HG03571 (cell line): ENCODE measurements around the gene TMEM26.

Experiments used
- ATAC-seq: cut with Tn5 transposase; IDR thresholded peaks from one replicate; pipeline ENCODE4 v1.9.1; 2021; ENCODE audit not compliant: unreplicated experiment

Gene TMEM26

DNA sequence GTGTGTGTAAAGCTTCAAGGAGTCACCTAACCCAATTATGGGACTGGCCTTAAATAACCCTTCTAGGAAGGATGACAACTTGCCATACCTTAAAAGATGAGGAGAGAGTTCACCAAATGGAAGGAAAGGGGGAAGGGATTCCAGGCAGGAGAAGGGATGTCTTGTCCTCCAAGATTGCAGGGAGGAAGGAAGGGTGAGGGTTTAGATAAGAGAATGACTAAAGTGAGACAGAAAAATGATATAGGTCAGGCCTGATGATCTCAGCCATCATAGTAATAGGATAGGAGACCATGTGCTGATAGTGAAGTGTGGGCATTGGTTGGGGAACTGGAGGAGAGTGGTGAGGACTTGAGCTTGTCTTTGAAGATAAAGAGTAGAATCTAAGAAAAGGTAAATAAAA is 7.7 kb upstream of the TMEM26 start:
- ATAC-seq: no peak

DNA sequence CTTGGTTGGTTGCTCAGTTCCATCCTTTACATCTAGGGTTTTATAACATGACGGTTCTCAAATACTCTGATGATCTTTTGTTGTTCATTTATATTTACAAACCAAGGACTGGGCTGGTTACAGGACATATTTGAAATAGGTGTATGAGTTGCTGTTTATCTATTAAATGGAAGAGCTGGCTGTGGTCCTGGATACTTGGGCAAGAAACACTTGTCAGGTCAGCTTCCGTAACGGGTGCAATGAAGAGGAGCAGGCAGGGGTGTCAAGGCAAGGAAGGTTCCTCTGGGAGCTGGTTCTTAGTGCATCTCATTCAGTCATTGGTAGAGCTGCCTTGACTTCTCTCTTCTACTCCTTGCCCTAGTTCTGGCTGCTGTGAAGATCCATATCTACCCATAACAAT is 4.8 kb upstream of the TMEM26 start:
- ATAC-seq: no peak

DNA sequence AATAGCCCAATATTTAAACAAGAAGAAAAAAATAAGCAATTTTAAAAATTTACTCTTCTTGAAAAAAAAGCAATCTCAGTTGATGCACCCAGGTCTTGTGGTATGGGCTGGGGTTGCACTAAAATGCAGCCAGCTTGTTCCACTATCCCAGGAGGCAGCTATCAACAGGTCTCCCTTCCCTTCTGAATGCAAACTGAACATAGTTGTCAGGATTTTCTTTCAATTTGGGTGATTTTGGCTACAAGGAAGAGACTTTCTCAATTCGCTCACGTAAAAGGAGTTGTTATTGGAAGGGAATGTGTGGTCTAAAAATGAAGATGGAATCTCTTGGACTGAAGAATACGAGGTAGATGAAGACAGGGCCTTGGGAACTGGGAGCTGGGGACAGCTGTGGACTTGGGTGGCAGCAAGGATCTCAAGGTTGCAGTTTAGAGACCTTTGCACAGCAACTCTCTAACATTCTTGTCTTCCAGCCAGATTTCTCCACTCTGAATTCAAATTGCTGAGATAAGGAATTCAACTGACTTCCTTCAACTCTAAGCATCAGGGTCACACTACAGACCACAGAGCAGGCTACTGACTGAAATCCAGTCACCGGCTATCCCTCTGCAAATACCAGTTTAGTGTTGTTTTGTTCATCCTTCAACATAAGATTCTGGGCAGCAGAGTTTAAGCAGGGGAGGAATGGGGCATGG is 3.1 kb upstream of the TMEM26 start:
- no peak for ATAC-seq

DNA sequence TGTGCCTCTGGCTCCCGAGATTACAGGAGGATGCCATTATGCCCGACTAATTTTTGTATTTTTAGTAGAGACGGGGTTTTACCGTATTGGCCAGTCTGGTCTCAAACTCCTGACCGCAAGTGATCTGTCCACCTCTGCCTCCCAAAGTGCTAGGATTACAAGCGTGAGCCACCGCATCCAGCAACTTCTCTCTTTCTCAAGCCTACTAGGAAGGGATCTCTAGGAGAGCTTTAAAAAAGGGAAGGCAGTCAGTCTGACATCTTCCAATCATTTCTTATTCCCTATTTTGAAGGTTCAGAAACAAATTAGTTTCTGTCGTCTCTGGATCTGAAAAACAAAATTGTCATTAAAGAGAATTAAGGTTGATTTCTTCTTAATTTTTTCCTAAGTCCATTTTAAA is 2.5 kb upstream of the TMEM26 start:
- ATAC-seq: no peak

DNA sequence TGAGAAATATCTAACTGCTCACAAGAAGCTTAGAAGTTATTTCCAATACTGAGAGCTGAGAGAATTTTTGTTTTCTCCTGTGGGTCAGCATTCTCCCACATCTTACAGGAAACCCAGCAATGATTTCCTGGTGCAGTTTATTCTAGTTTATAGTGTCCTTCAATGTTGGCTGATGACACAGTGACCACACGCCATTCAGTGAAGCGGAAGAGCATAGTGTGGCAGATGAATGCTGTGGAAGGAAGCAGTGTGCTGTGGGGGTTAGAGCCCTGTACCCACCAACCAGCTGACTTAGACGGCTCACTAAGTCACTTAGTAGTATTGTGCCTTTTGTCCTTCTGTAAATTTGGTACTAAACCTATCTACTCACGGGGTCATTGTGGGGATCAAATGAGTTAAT is 1.4 kb upstream of the TMEM26 start:
- ATAC-seq: no peak

DNA sequence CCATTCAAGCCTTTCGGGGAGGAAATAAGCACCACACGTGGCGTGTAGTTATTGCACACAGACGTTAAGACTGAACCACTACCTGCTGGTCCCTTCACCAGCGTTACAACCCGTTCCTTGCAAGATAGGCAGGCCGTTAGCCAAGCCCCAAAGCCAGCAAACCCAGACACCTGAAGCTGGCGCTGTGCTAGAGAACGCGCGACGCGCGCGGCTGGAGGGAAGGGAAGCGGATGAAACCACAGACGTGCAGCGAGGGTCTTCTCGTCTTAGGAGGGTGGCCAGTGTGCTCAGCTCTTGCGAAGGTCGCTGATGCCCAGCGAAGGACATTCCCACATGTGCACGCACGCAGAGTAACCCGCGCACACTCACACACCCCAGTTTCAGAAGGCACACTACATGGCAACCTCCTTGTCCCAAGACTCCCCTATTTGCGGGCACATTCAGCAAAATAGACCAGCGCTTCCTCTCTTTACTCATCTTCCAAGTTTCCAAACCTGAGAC is 980 bp downstream of the TMEM26 start:
- no peak for ATAC-seq

DNA sequence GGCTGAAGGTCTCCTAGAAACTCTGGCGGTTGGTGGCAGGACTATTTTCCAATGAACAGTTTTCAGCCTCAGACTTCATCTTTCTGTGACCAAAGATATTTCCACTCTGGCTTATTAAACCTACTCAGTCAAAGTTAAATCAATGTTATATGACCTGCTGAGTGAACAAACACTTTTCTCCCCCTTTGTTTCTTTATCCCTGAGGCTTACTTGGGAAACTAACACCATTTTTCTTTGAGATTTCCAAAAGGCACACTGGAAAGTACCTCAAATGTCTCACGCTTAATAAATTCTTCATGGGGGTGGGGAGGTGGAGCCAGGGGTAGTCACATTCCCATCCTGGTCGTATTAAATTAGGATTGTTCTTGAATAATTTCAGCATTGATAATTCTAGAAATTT is 1.8 kb downstream of the TMEM26 start:
- no peak for ATAC-seq

DNA sequence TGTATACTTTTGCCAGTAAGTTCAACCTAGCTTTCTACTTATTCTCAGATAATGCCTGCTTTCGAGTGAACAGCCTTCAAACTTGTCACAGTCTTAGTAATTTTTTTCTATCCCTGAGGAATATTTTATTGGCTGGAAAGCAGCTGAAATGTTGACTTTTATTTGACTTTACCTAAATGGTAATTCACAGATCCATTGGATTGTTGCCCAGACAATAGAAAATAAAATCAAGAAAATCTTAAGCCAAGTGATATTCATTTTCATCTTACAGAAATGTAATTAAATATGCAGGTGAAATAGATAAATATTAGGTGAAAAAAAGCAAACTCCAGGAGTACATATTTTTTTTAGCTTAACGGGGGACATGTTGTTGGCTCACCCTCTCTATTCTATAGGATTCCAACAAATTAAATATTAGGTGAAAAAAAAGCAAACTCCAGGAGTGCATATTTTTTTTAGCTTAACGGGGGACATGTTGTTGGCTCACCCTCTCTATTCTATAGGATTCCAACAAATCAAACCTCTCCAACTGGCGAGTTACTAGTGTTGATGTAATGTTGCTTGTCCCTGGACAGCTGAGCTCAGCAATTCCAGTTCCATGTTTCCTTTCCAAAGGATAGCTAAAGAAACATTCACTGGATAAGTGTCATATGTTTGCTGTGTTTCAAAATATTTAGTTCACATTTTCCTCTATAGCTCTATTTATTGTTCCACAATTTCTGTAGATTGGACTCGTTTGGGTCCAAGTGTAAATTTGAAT is 4.2 kb downstream of the TMEM26 start:
- ATAC-seq: no peak

DNA sequence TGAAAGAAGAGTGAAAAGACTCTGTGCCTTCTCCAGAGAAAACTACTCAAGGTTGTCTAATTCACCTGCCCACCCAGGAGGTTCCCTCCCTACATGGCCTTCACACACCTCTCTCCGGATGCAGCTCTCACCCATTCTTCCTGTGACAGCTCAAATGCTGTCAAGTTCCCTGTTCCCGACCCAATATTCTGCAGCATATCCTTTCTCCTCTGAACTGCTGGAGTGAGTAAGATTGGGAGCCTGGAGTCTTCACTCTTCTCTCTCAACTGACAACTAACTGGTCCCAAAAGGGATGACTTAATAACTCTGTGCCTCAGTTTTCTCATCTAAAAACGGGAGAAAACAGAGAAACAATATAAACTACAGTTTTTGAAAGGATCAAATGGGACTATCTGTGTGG is 5.1 kb downstream of the TMEM26 start:
- ATAC-seq: no peak

DNA sequence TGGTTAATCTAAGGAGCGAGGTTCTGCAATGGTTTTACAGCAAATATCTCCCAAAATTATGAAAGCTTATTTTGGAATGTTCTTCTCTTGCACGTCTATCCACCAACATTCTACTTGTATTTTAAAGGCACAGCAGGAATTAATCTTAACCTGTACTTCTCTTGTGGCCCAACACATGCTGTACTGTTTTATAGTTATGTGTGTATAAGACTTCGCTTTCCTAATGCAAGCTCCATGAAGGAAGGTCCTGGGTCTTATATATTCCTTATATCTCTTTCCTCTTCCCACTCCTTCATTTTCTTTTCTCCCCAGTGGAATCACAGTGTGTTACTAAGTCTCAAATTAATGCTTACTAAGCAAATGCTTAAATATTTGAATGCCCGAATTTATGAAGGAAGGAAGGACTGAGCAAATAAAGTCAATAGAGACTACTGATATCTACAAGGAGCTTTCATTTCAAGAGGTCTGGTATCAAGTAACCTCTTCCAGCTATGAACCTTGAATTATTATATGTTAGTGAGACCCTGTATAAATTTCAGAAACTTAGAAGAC is 14.0 kb downstream of the TMEM26 start:
- ATAC-seq: no peak

DNA sequence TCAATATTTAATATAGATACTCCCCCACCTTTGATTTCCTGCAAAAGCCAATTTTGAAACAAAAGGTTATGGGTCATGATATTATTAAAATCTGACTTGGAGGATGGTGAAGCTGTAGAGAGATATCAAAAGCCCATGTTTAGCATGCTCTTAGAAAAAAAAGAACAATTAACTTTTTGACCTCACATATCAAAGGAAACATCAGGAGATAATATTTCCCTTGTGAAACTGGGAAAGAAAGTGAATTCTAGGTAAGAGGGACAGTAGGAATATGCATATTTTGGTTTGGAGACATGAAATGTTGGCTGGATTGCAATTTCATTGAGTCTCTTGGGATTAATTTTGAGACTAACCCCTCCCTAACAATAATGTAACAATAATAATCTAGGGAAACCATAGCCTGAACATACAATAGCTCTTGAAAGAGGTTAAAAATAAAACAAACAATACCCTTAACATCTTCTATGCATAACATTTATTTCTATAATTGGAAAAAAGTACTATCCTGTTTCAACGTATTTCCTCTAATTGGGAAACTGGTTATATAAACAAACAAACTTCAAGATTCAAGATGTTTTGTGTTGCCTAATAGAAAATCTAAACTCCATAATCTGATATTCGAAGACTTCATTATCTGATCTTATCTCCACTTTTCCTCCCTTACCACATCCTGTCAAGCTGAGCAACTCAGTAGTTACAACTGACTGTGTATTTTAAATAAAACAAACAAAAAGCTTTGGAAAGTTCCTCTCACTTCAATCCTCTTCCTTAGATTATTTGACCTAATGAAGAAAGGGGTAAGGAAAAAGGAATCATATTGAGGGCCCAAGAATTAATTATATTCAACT is 14.8 kb downstream of the TMEM26 start:
- ATAC-seq: no peak

DNA sequence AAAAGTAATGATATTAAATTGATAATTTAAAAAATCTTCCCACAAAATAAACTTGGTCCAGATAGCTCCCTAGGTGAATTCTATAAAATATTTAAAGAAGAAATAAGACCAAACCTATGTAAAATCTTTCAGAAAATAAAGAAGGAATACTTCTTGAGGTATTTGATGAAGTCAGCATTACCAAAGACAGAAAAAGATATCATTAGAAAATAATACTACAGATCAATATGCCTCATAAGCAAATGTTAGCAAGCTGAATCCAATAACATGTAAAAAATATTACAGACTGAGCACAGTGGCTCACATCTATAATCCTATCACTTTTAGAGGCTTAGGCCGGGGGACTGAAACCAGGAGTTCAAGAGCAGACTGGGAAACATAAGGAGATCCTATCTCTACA is 30.0 kb downstream of the TMEM26 start:
- no peak for ATAC-seq

DNA sequence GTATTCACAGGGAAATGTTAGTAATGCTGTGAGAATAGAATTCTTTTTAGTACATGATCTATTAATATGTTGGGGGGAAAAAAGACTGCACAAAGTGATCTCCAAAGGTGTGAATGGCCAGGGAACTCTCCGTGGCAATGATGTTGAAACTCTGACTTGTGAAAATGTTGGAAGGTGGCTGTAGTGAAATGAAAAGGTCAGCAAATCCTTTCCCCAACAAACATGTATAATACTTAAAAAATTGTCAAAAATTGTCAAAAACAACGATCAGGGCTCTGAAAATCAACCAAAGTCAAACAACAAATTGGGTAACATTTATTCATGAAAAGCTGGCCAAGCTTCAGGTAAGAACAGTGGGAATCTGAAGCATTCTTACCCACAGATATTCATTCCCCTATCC is 35.5 kb downstream of the TMEM26 start:
- no peak for ATAC-seq

DNA sequence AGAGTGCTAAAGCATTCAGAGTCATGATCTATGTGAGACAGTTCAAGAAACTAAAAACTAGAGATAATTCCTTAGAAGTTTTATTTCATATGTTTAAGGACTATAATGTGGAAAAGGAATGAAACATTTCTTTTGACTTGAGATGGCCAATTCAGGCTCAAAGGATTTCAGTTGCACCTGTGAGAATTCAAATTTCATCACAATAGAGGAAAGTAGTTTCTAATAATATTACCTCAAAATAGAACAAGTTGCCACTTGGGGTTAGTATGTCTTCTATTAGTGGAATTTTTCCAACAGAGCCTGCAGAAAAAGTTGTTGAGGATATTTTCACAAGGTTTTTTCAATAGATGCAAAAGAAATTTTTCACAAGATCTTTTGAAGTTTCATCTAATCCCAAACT is 37.4 kb downstream of the TMEM26 start:
- no peak for ATAC-seq

DNA sequence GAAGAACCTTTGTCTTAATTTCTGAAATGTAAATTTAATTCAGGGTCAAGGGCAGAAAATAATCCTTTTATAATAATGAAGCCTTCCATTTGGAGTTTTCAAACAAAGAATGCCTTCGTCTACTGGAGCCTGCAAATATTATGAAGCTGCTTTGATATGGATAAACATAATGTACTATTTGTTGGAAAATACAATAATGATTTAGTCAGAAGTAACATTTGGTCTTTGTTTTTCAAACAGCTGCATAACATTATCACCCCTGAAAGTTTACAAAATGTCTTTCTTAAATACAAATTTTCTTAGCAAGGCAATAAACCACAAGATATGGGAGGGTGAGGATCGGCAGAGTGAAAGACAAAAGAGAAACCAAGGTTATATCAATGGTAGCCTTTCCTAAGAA is 41.5 kb downstream of the TMEM26 start:
- ATAC-seq: no peak

DNA sequence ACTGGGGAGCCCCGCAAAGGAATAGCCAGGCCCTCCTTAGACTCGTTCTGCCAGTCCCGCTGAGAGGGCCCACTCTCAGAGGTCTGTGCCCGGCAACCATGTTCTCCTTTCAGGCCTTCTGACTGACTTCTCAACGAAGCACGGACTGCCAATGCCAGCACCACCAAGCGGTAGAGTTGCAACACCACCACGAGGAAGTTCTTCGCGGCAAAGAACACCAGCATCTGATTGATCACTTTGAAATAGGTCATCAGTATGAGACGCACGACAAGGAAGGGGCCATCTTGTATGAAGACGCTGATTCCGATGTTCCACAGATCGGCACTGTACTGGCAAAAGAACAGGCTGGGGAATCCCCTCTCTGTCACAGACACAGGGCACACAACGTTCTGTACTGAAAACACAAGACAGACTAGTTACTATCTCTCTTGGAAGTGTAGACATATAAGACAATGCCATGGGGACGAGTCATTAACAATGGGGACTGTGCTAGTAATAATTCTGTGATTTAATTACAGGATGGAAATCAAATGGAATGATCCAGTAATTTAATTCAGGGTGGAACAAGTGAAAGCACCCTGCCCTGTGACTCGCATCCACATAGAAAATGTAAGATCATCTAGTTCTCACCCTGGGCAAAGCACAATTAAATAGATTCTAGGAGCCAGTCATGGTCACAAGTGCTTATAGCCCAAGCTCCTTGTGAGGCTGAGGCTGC is 42.7 kb downstream of the TMEM26 start:
- ATAC-seq: no peak

DNA sequence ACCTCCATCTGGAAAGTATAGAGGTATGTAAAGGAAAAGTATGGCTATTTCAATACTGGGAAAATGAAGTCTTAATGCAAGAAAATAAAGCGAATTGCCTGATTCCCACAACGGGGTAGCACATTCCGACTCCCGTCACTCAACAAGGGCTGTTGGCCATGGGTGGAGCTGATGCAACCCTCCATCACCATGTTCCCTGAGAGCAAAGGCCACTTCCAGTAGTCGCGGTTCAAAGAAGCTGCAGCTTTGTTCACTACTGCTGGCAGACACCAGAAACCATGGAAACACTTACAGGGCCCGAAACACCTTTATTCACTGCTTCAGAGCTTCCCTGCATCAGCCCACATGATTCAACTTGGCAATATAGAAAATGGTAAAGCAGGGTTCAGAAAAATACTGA is 44.0 kb downstream of the TMEM26 start:
- ATAC-seq: no peak

DNA sequence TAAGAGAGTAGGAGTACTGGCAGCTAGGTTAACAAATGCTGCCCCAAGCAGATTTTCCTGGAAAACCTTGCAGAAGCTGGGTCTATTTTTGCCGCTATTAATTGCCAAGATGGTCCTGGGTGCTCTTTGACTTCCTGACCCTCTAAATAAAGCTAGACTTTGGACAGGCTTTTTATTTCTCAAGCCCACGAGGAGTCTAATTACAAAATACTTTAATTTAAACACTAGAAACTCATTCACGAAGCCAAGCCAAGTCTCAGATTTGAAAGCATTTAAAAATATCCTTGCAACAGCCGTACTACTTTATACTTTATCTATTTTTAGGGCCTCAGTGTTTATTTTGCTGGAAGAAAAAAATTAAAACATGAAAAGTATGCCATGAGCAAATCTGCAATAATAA is 45.1 kb downstream of the TMEM26 start:
- no peak for ATAC-seq

DNA sequence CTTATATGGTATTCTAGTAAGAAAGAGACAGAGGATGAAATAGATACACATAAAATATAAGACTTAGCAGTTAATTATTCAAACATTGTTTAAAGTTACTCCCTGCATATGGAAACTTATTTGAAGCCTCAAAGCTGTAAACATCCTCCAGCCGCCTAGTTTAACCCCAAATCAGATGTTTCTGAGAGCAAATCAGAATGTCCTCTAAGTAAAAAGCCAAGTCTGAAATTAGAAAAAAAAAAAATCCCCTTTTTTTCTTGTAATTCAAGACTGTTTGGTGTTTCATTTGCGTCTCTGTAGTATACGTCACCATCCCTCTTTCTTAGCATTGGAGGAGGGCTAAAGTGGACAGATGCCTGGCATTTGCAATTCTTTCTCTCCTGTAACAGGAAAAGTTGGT is 46.4 kb downstream of the TMEM26 start:
- ATAC-seq: no peak

DNA sequence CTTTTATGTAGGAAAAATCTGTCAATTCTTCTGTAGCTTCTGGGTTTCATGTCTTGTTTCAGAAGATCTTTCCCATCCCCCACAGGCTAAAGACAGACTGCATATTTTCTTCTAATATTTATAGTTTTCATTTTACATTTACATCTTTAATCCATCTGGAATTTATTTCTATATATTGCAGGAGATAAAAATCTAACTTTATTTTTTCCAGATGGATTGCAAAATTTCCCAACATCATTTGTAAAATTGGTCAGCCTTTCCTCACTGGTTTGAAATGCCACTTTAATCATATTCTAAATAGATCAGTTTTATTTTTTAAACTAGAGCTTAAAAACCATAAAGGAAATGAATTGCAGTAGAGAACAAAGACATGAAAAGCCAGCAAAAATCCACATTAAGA is 46.9 kb downstream of the TMEM26 start:
- no peak for ATAC-seq

DNA sequence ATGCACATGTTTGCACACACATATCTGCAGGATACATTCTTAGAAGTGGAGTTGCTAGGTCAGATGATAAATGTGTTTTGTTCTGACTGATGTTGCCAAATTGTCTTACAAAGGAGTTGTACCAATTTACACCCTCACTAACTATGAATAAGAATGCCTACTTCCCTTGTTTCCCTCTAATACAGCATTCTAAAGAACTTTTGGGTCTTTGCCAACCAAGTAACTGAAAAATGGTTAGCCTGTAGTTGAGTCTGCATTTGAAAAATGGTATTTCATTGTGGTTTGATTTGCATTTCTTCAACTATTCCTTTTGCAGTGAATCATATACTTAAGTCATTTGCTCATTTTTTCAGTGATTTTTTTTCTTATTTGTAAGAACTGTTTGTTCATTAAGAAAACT is 48.4 kb downstream of the TMEM26 start:
- ATAC-seq: no peak
